ENCODE measurements around the gene PIN4. TPM values are rescaled to one million over a fixed set of nuclear protein-coding genes. Genes with fewer than 3 reads are reported as not detected.

The PIN4 gene
- total and polyA plus RNA-seq, 2 experiments from 2014 or later, result 3.5 to 80.6 TPM

DNA sequence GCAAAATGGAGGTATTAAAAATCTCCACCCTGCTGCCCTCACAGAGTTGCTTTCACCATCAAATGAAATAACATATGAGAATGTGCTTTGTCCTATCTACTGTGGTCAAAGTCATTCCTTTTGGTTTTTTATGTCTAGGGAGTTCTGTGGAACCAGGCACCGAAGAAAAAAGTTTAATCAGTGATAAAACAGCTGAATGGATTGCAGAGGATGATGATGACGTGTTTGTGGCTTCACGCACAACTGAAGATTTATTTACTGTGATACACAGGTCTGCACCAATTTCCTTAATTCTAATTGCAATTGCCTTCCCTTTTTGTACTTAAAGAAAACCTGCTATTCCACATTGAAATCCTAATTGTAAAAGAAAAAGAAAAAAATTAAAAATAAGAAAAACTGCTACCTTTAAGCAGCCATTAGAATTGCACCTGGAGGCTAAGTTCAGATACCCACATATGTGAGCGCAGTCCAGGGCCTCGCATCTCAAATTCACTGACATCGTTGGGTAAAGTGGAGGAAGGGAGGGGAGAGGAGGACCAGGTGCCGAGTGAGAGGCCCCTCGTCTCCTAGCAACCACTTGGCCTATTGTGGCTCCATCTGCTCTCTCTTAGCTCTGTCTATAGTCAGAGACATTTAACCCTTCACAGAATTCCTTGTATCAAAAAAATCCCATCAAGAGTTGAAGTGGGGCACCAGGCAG lies 39.3 kb upstream of the PIN4 start:
- H3F3A ChIP-seq (replicated peaks; ENCODE audit: low read depth), result no peaks in the 10 kb centered on the region
- peaks cover 2% of the 10 kb centered on the region; the same call in 1 of the 3 replicates for H3K4me1 Mint-ChIP-seq
- H3K4me1 ChIP-seq (ENCODE audit: insufficient read depth), result no peaks in the 10 kb centered on the region
- no peaks in the 10 kb centered on the region for H3K27me3 ChIP-seq (ENCODE audit: insufficient read depth)
- peaks cover 26% of the 10 kb centered on the region for H3K36me3 Mint-ChIP-seq (ENCODE audit: low read depth)
- H4K20me1 ChIP-seq (replicated peaks; ENCODE audit: insufficient read depth), result no peaks in the 10 kb centered on the region
- no peaks in the 10 kb centered on the region; the same call in 2 of the 3 replicates for H3K9me3 Mint-ChIP-seq
- TF ChIP-seq EZH2phosphoT487 (IDR thresholded peaks at IDR 0.05; ENCODE audit: unreplicated experiment), result no peak
- TF ChIP-seq, protein P1, sequence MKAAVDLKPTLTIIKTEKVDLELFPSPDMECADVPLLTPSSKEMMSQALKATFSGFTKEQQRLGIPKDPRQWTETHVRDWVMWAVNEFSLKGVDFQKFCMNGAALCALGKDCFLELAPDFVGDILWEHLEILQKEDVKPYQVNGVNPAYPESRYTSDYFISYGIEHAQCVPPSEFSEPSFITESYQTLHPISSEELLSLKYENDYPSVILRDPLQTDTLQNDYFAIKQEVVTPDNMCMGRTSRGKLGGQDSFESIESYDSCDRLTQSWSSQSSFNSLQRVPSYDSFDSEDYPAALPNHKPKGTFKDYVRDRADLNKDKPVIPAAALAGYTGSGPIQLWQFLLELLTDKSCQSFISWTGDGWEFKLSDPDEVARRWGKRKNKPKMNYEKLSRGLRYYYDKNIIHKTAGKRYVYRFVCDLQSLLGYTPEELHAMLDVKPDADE (IDR thresholded peaks at IDR 0.05), result no peak
- no peak for TF ChIP-seq CREB1 (CRISPR knock-in tag; IDR thresholded peaks at IDR 0.05; ENCODE audit: low read depth)
- TF ChIP-seq NANOG (IDR thresholded peaks at IDR 0.05; ENCODE audit: borderline replicate concordance), result no peak
- no peak for TF ChIP-seq ZNF114 (CRISPR knock-in tag; IDR thresholded peaks at IDR 0.05)
- TF ChIP-seq STAT1 (IDR thresholded peaks at IDR 0.05; ENCODE audit: unreplicated experiment), result no peak
- TF ChIP-seq CTCF (conservative IDR thresholded peaks at IDR 0.05; ENCODE audit: low read depth in 2 of 2), result no peak
- TF ChIP-seq, protein P2, sequence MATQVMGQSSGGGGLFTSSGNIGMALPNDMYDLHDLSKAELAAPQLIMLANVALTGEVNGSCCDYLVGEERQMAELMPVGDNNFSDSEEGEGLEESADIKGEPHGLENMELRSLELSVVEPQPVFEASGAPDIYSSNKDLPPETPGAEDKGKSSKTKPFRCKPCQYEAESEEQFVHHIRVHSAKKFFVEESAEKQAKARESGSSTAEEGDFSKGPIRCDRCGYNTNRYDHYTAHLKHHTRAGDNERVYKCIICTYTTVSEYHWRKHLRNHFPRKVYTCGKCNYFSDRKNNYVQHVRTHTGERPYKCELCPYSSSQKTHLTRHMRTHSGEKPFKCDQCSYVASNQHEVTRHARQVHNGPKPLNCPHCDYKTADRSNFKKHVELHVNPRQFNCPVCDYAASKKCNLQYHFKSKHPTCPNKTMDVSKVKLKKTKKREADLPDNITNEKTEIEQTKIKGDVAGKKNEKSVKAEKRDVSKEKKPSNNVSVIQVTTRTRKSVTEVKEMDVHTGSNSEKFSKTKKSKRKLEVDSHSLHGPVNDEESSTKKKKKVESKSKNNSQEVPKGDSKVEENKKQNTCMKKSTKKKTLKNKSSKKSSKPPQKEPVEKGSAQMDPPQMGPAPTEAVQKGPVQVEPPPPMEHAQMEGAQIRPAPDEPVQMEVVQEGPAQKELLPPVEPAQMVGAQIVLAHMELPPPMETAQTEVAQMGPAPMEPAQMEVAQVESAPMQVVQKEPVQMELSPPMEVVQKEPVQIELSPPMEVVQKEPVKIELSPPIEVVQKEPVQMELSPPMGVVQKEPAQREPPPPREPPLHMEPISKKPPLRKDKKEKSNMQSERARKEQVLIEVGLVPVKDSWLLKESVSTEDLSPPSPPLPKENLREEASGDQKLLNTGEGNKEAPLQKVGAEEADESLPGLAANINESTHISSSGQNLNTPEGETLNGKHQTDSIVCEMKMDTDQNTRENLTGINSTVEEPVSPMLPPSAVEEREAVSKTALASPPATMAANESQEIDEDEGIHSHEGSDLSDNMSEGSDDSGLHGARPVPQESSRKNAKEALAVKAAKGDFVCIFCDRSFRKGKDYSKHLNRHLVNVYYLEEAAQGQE (IDR thresholded peaks at IDR 0.05; ENCODE audit: unreplicated experiment), result no peak
- no peak for TF ChIP-seq EZH2 (IDR thresholded peaks at IDR 0.05; ENCODE audit: low read depth, unreplicated experiment)
- no peak for TF ChIP-seq ZNF331 (CRISPR knock-in tag; IDR thresholded peaks at IDR 0.05; ENCODE audit: low read depth)
- no peak for TF ChIP-seq POLR2AphosphoS5 (IDR thresholded peaks at IDR 0.05; ENCODE audit: low read depth)
- TF ChIP-seq JUNB (IDR thresholded peaks at IDR 0.05; ENCODE audit: unreplicated experiment), result no peak
- TF ChIP-seq, protein P3, sequence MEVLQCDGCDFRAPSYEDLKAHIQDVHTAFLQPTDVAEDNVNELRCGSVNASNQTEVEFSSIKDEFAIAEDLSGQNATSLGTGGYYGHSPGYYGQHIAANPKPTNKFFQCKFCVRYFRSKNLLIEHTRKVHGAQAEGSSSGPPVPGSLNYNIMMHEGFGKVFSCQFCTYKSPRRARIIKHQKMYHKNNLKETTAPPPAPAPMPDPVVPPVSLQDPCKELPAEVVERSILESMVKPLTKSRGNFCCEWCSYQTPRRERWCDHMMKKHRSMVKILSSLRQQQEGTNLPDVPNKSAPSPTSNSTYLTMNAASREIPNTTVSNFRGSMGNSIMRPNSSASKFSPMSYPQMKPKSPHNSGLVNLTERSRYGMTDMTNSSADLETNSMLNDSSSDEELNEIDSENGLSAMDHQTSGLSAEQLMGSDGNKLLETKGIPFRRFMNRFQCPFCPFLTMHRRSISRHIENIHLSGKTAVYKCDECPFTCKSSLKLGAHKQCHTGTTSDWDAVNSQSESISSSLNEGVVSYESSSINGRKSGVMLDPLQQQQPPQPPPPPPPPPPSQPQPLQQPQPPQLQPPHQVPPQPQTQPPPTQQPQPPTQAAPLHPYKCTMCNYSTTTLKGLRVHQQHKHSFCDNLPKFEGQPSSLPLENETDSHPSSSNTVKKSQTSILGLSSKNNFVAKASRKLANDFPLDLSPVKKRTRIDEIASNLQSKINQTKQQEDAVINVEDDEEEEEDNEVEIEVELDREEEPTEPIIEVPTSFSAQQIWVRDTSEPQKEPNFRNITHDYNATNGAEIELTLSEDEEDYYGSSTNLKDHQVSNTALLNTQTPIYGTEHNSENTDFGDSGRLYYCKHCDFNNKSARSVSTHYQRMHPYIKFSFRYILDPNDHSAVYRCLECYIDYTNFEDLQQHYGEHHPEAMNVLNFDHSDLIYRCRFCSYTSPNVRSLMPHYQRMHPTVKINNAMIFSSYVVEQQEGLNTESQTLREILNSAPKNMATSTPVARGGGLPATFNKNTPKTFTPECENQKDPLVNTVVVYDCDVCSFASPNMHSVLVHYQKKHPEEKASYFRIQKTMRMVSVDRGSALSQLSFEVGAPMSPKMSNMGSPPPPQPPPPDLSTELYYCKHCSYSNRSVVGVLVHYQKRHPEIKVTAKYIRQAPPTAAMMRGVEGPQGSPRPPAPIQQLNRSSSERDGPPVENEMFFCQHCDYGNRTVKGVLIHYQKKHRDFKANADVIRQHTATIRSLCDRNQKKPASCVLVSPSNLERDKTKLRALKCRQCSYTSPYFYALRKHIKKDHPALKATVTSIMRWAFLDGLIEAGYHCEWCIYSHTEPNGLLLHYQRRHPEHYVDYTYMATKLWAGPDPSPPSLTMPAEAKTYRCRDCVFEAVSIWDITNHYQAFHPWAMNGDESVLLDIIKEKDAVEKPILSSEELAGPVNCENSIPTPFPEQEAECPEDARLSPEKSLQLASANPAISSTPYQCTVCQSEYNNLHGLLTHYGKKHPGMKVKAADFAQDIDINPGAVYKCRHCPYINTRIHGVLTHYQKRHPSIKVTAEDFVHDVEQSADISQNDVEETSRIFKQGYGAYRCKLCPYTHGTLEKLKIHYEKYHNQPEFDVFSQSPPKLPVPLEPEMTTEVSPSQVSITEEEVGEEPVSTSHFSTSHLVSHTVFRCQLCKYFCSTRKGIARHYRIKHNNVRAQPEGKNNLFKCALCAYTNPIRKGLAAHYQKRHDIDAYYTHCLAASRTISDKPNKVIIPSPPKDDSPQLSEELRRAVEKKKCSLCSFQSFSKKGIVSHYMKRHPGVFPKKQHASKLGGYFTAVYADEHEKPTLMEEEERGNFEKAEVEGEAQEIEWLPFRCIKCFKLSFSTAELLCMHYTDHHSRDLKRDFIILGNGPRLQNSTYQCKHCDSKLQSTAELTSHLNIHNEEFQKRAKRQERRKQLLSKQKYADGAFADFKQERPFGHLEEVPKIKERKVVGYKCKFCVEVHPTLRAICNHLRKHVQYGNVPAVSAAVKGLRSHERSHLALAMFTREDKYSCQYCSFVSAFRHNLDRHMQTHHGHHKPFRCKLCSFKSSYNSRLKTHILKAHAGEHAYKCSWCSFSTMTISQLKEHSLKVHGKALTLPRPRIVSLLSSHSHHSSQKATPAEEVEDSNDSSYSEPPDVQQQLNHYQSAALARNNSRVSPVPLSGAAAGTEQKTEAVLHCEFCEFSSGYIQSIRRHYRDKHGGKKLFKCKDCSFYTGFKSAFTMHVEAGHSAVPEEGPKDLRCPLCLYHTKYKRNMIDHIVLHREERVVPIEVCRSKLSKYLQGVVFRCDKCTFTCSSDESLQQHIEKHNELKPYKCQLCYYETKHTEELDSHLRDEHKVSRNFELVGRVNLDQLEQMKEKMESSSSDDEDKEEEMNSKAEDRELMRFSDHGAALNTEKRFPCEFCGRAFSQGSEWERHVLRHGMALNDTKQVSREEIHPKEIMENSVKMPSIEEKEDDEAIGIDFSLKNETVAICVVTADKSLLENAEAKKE (CRISPR knock-in tag; IDR thresholded peaks at IDR 0.05), result no peak
- H3K27ac ChIP-seq (ENCODE audit: low read depth), result no peak overlapping the region
- H3K79me2 ChIP-seq (replicated peaks; ENCODE audit: insufficient read depth), result no peaks in the 10 kb centered on the region
- H3K4me2 ChIP-seq, result no peak overlapping the region
- no peaks in the 10 kb centered on the region for H3K36me3 ChIP-seq (ENCODE audit: insufficient read depth)
- peaks cover 3% of the 10 kb centered on the region for H3K27me3 Mint-ChIP-seq (ENCODE audit: insufficient read depth, low read depth, poor library complexity)
- H3K4me3 ChIP-seq, result no peak overlapping the region
- H3K4me3 Mint-ChIP-seq, result no peak overlapping the region
- H3K9me2 ChIP-seq (ENCODE audit: insufficient read depth), result no peaks in the 10 kb centered on the region
- H3K27ac Mint-ChIP-seq, result no peak overlapping the region
- peak; percentile 16 for DNase-seq (ENCODE audit: low spot score)
- H2AFZ ChIP-seq, result no peak overlapping the region
- no peak for ATAC-seq

Measured in GM23338 (cell line).